ENCODE measurements around the gene ODF2.

ODF2 gene

DNA sequence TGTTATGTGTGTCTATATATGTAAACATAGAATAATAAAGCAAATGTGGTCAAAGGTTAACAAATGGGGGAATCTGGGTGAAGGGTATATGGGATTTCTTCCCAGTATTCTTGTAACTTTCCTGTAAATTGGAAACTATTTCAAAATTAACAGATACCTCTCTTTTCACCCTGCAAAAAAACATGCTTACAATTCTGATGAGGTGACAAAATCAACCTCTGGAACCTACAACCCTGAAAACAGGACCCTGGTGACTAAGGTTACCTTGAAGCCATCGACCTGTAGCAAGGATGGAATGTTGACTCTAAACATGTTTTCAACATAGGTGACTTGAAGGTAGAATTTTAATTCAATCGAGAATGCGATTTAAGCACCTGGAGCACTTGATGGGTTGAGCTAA is 90.7 kb downstream of the ODF2 start:
- Histone ChIP-seq H4K20me1 (ENCODE audit: insufficient read depth, low read length) (no peaks in the 10 kb centered on the region), H2AFZ (ENCODE audit: low read depth, low read length) (no peak overlapping the region), H3K27me3 (ENCODE audit: low read depth, low read length) (no peaks in the 10 kb centered on the region), H3K27ac (ENCODE audit: low read length) (no peak overlapping the region), H3K9me3 (ENCODE audit: insufficient read depth, low read length) (no peaks in the 10 kb centered on the region), H3K79me2 (ENCODE audit: low read length) (no peaks in the 10 kb centered on the region), H3K36me3 (replicated peaks; ENCODE audit: low read depth, low read length) (peaks cover 9% of the 10 kb centered on the region), H3K4me2 (ENCODE audit: low read length) (no peak overlapping the region), H3K4me1 (ENCODE audit: low read length) (peaks cover 3% of the 10 kb centered on the region; the same call in 1 of the 2 replicates), H3K4me3 (ENCODE audit: low read length) (no peak overlapping the region), H3K9ac (ENCODE audit: low read length) (no peak overlapping the region)
- TF ChIP-seq EZH2phosphoT487 (IDR thresholded peaks at IDR 0.05; ENCODE audit: low read depth): no peak
- TF ChIP-seq CTCF (IDR thresholded peaks at IDR 0.05; ENCODE audit: low read depth, low read length): no peak

DNA sequence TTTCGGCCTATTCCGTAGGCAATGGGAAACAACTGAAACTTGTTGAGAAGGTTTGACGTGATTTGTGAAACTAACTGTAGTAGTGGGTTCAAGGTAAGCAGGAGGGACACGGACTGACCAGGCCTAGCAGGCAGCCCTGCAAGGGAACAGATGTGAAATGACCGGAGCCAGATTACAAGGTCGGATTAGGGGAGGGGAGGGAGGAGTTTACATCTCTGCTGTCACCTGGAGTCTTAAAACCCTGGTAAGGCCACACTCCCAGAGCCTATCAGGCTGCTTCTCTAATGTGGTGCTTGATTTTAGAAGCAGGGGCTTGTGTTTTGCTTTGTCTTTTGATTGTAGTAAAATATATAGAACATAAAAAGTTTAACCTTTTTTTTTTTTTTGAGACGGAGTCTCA is 93.1 kb downstream of the ODF2 start:
- TF ChIP-seq EZH2phosphoT487 (IDR thresholded peaks at IDR 0.05; ENCODE audit: low read depth) (no peak), CTCF (IDR thresholded peaks at IDR 0.05; ENCODE audit: low read depth, low read length) (no peak)
- H3K79me2 ChIP-seq (ENCODE audit: low read length): peaks cover 10% of the 10 kb centered on the region
- no peak overlapping the region for H3K4me3 ChIP-seq (ENCODE audit: low read length)
- H2AFZ ChIP-seq (ENCODE audit: low read depth, low read length): no peak overlapping the region
- no peak overlapping the region for H3K27ac ChIP-seq (ENCODE audit: low read length)
- H3K4me1 ChIP-seq (ENCODE audit: low read length): peaks cover 9% of the 10 kb centered on the region
- no peaks in the 10 kb centered on the region for H3K36me3 ChIP-seq (replicated peaks; ENCODE audit: low read depth, low read length)
- no peak overlapping the region for H3K9ac ChIP-seq (ENCODE audit: low read length)
- H3K9me3 ChIP-seq (ENCODE audit: insufficient read depth, low read length): no peaks in the 10 kb centered on the region
- no peaks in the 10 kb centered on the region for H3K27me3 ChIP-seq (ENCODE audit: low read depth, low read length)
- H3K4me2 ChIP-seq (ENCODE audit: low read length): no peak overlapping the region
- H4K20me1 ChIP-seq (ENCODE audit: insufficient read depth, low read length): peaks cover 4% of the 10 kb centered on the region; the same call in 1 of the 2 replicates

- no peak overlapping the region for H3K4me2 ChIP-seq (ENCODE audit: low read length)
- H4K20me1 ChIP-seq (ENCODE audit: insufficient read depth, low read length): peaks cover 15% of the 10 kb centered on the region; the same call in 1 of the 2 replicates
- no peaks in the 10 kb centered on the region for H3K27me3 ChIP-seq (ENCODE audit: low read depth, low read length)
- H2AFZ ChIP-seq (ENCODE audit: low read depth, low read length): no peak overlapping the region
- H3K9me3 ChIP-seq (ENCODE audit: insufficient read depth, low read length): no peaks in the 10 kb centered on the region
- no peak overlapping the region for H3K9ac ChIP-seq (ENCODE audit: low read length)
- H3K27ac ChIP-seq (ENCODE audit: low read length): no peak overlapping the region
- H3K36me3 ChIP-seq (replicated peaks; ENCODE audit: low read depth, low read length): peaks cover 2% of the 10 kb centered on the region
- TF ChIP-seq CTCF (IDR thresholded peaks at IDR 0.05; ENCODE audit: low read depth, low read length) (no peak), EZH2phosphoT487 (IDR thresholded peaks at IDR 0.05; ENCODE audit: low read depth) (no peak)
- H3K4me1 ChIP-seq (ENCODE audit: low read length): peaks cover 21% of the 10 kb centered on the region
- H3K4me3 ChIP-seq (ENCODE audit: low read length): no peak overlapping the region
- H3K79me2 ChIP-seq (ENCODE audit: low read length): peaks cover 23% of the 10 kb centered on the region
These were observed 94.4 kb downstream of the ODF2 start for GRCh38 chr9:128550226-128550625.

Data from OCI-LY3 (cell line).